Measurements from ENCODE around the gene SNED1.

The SNED1 gene

GRCh38 chr2:241108271-241109209 lies 110.1 kb downstream of the SNED1 start:
- DNase-seq (ENCODE audit: low read depth in 2 of 2): no peak

- DNase-seq (ENCODE audit: low read depth in 2 of 2): no peak
Observed at GRCh38 chr2:241109210-241110088, 111.0 kb downstream of the SNED1 start.

- no peak for DNase-seq (ENCODE audit: low read depth in 2 of 2)
Observed at GRCh38 chr2:241110089-241110606, 111.7 kb downstream of the SNED1 start.

- no peak for DNase-seq (ENCODE audit: low read depth in 2 of 2)
Observed at GRCh38 chr2:241110607-241111439, 112.4 kb downstream of the SNED1 start.

GRCh38 chr2:241111440-241111805 lies 113.0 kb downstream of the SNED1 start:
- DNase-seq (ENCODE audit: low read depth in 2 of 2): no peak

GRCh38 chr2:241112046-241112445 lies 113.6 kb downstream of the SNED1 start:
- no peak for DNase-seq (ENCODE audit: low read depth in 2 of 2)

- DNase-seq (ENCODE audit: low read depth in 2 of 2): no peak
Observed at GRCh38 chr2:241112592-241112991, 114.2 kb downstream of the SNED1 start.

- DNase-seq (ENCODE audit: low read depth in 2 of 2): no peak
Observed at GRCh38 chr2:241114836-241115235, 116.4 kb downstream of the SNED1 start.

GRCh38 chr2:241115361-241115760 lies 116.9 kb downstream of the SNED1 start:
- no peak for DNase-seq (ENCODE audit: low read depth in 2 of 2)

GRCh38 chr2:241116606-241117560 lies 118.5 kb downstream of the SNED1 start:
- no peak for DNase-seq (ENCODE audit: low read depth in 2 of 2)

GRCh38 chr2:241118737-241119505 lies 120.5 kb downstream of the SNED1 start:
- DNase-seq (ENCODE audit: low read depth in 2 of 2): no peak

- DNase-seq (ENCODE audit: low read depth in 2 of 2): no peak
Observed at GRCh38 chr2:241120440-241120839, 122.0 kb downstream of the SNED1 start.

GRCh38 chr2:241121008-241121407 lies 122.6 kb downstream of the SNED1 start:
- no peak for DNase-seq (ENCODE audit: low read depth in 2 of 2)

- DNase-seq (ENCODE audit: low read depth in 2 of 2): no peak
Observed at GRCh38 chr2:241122376-241123002, 124.1 kb downstream of the SNED1 start.

GRCh38 chr2:241123816-241124536 lies 125.6 kb downstream of the SNED1 start:
- no peak for DNase-seq (ENCODE audit: low read depth in 2 of 2)

- DNase-seq (ENCODE audit: low read depth in 2 of 2): no peak
Observed at GRCh38 chr2:241125626-241126025, 127.2 kb downstream of the SNED1 start.

- DNase-seq (ENCODE audit: low read depth in 2 of 2): no peak
Observed at GRCh38 chr2:241126201-241126611, 127.8 kb downstream of the SNED1 start.

- no peak for DNase-seq (ENCODE audit: low read depth in 2 of 2)
Observed at GRCh38 chr2:241126771-241127202, 128.4 kb downstream of the SNED1 start.
